H1 (cell line): ENCODE measurements around the gene NCKIPSD. TPM values are rescaled to one million over a fixed set of nuclear protein-coding genes. Genes with fewer than 3 reads are reported as not detected.
A peak's percentile ranks its signal among the peaks of the same experiment; 100 is the strongest.

ENCODE experiments used
- BRCA1 ChIP-seq: IDR thresholded peaks from 2 replicates; pipeline ENCODE4 v1.6.1; 2012; ENCODE audit warnings: low read depth, low read length, improper control_type of control experiment
- CHD7 ChIP-seq: fragments of 300-600 bp; sonication (generic); IDR thresholded peaks from 2 replicates; pipeline ENCODE4 v1.7.1; 2012; ENCODE audit warnings: low read length, moderate library complexity, mild to moderate bottlenecking, inconsistent platforms; ENCODE audit not compliant: insufficient replicate concordance
- CTCF ChIP-seq, 3 experiments: IDR thresholded peaks; 1 replicate in 2 of 3; 2 replicates in 1 of 3; pipeline versions ENCODE4 v1.5.1 to v1.6.1; 2011; ENCODE audit warnings: low read length in 3 of 3, mild to moderate bottlenecking in 3 of 3, inconsistent platforms in 2 of 3, low read depth in 1 of 3, moderate library complexity in 1 of 3; ENCODE audit not compliant: insufficient read depth in 1 of 3; ENCODE audit errors: control extremely low read depth in 1 of 3
- SIRT6 ChIP-seq: IDR thresholded peaks from one replicate; pipeline ENCODE4 v1.7.1; 2012; ENCODE audit warnings: low read length, inconsistent platforms
- polyA plus RNA-seq, 7 experiments: library from polyadenylated mRNA; depleted of rRNA in 3 of 7; stranded (reverse) in 5 of 7; unstranded in 2 of 7; fragments of >200 nt in 5 of 7; fragments of 200-250 nt in 2 of 7; gene quantifications; 1 replicate in 5 of 7; 2 replicates in 1 of 7; 4 replicates in 1 of 7; pipeline versions ENCODE4 v1.2.1 to v1.2.3, GENCODE V29; 2011 to 2013; ENCODE audit warnings: missing spikeins in 2 of 7, mixed read lengths in 2 of 7
- total RNA-seq: library from RNA; stranded (reverse); fragmentation: NEBNext Ultra II Directional; extraction: Animal tissue kit (Norgen Biotek cat#: 25700); gene quantifications from 2 replicates; pipeline ENCODE4 v1.2.1, GENCODE V29; 2021

NCKIPSD gene
- total and polyA plus RNA-seq, 2 of the 8 experiments (the other 6 are each of a cell fraction or from before 2014, with no cell fraction given), result 34.7 to 91.8 TPM

GRCh38 chr3:48662753-48663488, 22.8 kb downstream of the NCKIPSD start, which contains the start of gene CELSR3 (continued):
- no peak for TF ChIP-seq SIRT6
- TF ChIP-seq BRCA1, result peak; percentile 39
- TF ChIP-seq CTCF (IDR thresholded peaks at IDR 0.05; ENCODE audit: control extremely low read depth in 1 of 3, insufficient read depth in 1 of 3, low read depth in 1 of 3, low read length in 3 of 3), result no peak
- TF ChIP-seq CHD7, result no peak
